GM18907 (cell line): ENCODE measurements around the gene CATSPER3.

ENCODE experiments used
- ATAC-seq: cut with Tn5 transposase; IDR thresholded peaks from one replicate; pipeline ENCODE4 v1.9.1; 2021; ENCODE audit warnings: mild to moderate bottlenecking, moderate library complexity; ENCODE audit not compliant: unreplicated experiment

Gene CATSPER3

GRCh38 chr5:134967607-134968006 lies at the start of gene CATSPER3:
CATSPER3 (plus strand) TSS chr5:134967907; CDS start chr5:134967992, 85 bp downstream.
- ATAC-seq: no peak

GRCh38 chr5:134918861-134919260 lies 48.8 kb upstream of the CATSPER3 start:
- no peak for ATAC-seq

- ATAC-seq: no peak
Measured at GRCh38 chr5:134920848-134921575, 46.7 kb upstream of the CATSPER3 start.

GRCh38 chr5:134932508-134932907 lies 35.2 kb upstream of the CATSPER3 start:
- ATAC-seq: no peak

GRCh38 chr5:134934202-134934601 lies 33.5 kb upstream of the CATSPER3 start:
- no peak for ATAC-seq

GRCh38 chr5:134935711-134936602 lies 31.8 kb upstream of the CATSPER3 start:
- ATAC-seq: no peak

GRCh38 chr5:134937526-134937925 lies 30.2 kb upstream of the CATSPER3 start:
- ATAC-seq: no peak

- ATAC-seq: no peak
Measured at GRCh38 chr5:134938030-134938429, 29.7 kb upstream of the CATSPER3 start.

- no peak for ATAC-seq
Measured at GRCh38 chr5:134939500-134939899, 28.2 kb upstream of the CATSPER3 start.

GRCh38 chr5:134943547-134943946 lies 24.2 kb upstream of the CATSPER3 start:
- no peak for ATAC-seq

- ATAC-seq: no peak
Measured at GRCh38 chr5:134944630-134945029, 23.1 kb upstream of the CATSPER3 start.

- no peak for ATAC-seq
Measured at GRCh38 chr5:134945041-134945440, 22.7 kb upstream of the CATSPER3 start.

- ATAC-seq: no peak
Measured at GRCh38 chr5:134948911-134949310, 18.8 kb upstream of the CATSPER3 start.

GRCh38 chr5:134949316-134949715 lies 18.4 kb upstream of the CATSPER3 start:
- no peak for ATAC-seq

GRCh38 chr5:134957920-134958608 lies 9.6 kb upstream of the CATSPER3 start:
- ATAC-seq: no peak

- ATAC-seq: no peak
Measured at GRCh38 chr5:134958755-134959154, 9.0 kb upstream of the CATSPER3 start.

- no peak for ATAC-seq
Measured at GRCh38 chr5:134963098-134963497, 4.6 kb upstream of the CATSPER3 start.

GRCh38 chr5:134964359-134965270 lies 3.1 kb upstream of the CATSPER3 start:
- no peak for ATAC-seq

- ATAC-seq: no peak
Measured at GRCh38 chr5:134965271-134965825, 2.4 kb upstream of the CATSPER3 start.

GRCh38 chr5:134968055-134968454 lies 348 bp downstream of the CATSPER3 start:
- ATAC-seq: no peak
